ENCODE results near the gene CDHR1. TPM values are rescaled to one million over a fixed set of nuclear protein-coding genes. Genes with fewer than 3 reads are reported as not detected.
"Not testable (repeated sequence)": the region's sequence is repeated elsewhere in the genome, so short reads cannot be mapped to it uniquely, and the experiment has no call there.

CDHR1 gene
- total RNA-seq, 8 experiments from 2014 or later: 1.7 to 4.6 (median 3.0) TPM

DNA sequence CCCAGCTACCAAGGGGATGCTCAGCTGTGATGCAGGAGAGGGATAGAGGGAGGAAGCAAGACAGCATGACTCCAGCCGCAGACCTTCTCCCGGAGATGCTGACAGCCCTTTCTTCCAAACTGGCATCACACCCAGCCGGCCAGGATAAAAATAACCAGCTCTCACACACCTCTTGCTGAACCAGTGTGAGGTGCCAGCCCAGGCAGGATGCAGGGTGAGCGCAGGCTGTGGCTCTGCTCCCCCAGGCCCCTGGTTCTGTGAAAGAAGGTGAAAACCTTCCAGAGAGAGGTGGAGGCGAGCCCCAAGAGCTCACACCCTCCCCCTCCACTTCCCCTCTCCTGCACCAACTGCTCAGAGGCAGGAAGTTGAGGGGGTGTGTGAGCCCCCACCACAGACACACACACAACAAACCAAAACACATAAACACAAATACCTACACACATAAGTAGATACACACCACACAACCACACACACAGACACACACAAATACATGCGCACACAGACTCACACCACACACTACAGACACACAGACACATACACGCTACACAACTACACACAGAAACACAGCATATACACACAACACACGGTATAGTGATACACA lies 16.7 kb upstream of the CDHR1 start:
- WGBS, 10 experiments: 74 to 100% (median 95%) methylated on average over 1 to 5 of the region's 8 CpGs; no CpG with 5 or more reads in 4 of the 10 experiments
- ATAC-seq (replicated peaks in 6 of 8): no peak
- Histone ChIP-seq H3K4me3 (no peak overlapping the region), H3K27ac (no peak overlapping the region), H3K4me1 (replicated peaks in 1 of 2) (peaks cover 9 to 11% of the 10 kb centered on the region in 2 donors)
- in situ Hi-C loops (cut with MboI; ENCODE audit: low pct_unique_long_range_greater_than_20kb in 2 of 9, low sequenced_read_pairs in 9 of 9, unreplicated experiment in 9 of 9): no loop called here

GRCh38 chr10:84178160-84178609 lies 16.2 kb upstream of the CDHR1 start:
- ATAC-seq (replicated peaks in 6 of 8): no peak
- WGBS, 10 experiments: 63 to 100% (median 90%) methylated on average over 2 to 3 of the region's 3 CpGs; no CpG with 5 or more reads in 7 of the 10 experiments
- peaks cover 9 to 11% of the 10 kb centered on the region in 2 donors for H3K4me1 ChIP-seq (replicated peaks in 1 of 2)
- H3K4me3 ChIP-seq: no peak overlapping the region
- in situ Hi-C loops (cut with MboI; ENCODE audit: low pct_unique_long_range_greater_than_20kb in 2 of 9, low sequenced_read_pairs in 9 of 9, unreplicated experiment in 9 of 9): no loop called here
- H3K27ac ChIP-seq: no peak overlapping the region

DNA sequence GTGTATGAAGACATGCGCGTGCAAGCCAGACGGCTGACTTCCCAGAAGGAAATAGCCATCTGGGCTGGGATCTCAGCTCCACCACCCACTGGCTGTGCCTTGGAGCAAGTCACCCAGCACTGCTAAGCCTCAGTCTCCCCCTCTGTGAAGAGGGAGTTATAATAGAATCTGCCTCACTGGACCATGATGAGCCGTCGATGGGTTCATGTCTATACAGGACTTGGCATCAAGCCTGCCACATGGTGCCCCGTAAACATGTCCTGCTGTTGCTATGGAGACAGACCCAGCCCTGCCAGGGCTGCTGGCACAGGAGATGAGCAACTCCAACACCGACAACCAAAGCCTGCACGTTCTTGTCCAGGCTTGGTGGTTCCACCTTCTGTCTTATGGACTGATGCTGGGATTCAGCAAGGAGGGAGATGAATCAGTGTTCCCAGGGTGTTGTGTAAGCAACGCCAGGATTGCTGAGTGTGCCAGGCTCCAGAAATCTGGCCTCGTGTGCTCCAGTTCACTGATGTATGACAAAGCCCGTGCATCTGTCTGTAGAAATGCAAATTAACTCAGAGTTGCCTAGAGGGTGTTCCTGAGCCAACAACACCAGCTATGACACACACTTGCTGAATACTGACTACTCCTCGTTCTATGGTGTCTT lies 15.2 kb upstream of the CDHR1 start:
- in situ Hi-C loops (cut with MboI; ENCODE audit: low pct_unique_long_range_greater_than_20kb in 2 of 9, low sequenced_read_pairs in 9 of 9, unreplicated experiment in 9 of 9): no loop called here
- peak; percentile 97 to 99 (median 98) for ATAC-seq (replicated peaks in 6 of 8)
- Histone ChIP-seq H3K27ac (peak overlapping the region; percentile 8 to 60), H3K4me3 (no peak overlapping the region), H3K4me1 (replicated peaks in 1 of 2) (peaks cover 9 to 11% of the 10 kb centered on the region in 2 donors)
- 0 to 40% (median 10%) methylated on average over 1 to 7 of the region's 12 CpGs; no CpG with 5 or more reads in 4 of the 10 experiments for WGBS, 10 experiments

GRCh38 chr10:84180386-84180785 lies 14.0 kb upstream of the CDHR1 start:
- H3K27ac ChIP-seq; in situ Hi-C loops (cut with MboI; ENCODE audit: low pct_unique_long_range_greater_than_20kb in 2 of 9, low sequenced_read_pairs in 9 of 9, unreplicated experiment in 9 of 9); ATAC-seq (replicated peaks in 6 of 8); H3K4me3 ChIP-seq: not testable (repeated sequence)
- peaks cover 9 to 11% of the 10 kb centered on the region in 2 donors for H3K4me1 ChIP-seq (replicated peaks in 1 of 2)
- no CpG with 5 or more reads among the region's 22 CpGs for WGBS, 10 experiments

GRCh38 chr10:84181631-84182030 lies 12.7 kb upstream of the CDHR1 start:
- 80 to 92% (median 88%) methylated on average over 2 to 3 of the region's 5 CpGs; no CpG with 5 or more reads in 6 of the 10 experiments for WGBS, 10 experiments
- in situ Hi-C loops (cut with MboI; ENCODE audit: low pct_unique_long_range_greater_than_20kb in 2 of 9, low sequenced_read_pairs in 9 of 9, unreplicated experiment in 9 of 9): no loop called here
- Histone ChIP-seq H3K4me3 (no peak overlapping the region), H3K27ac (no peak overlapping the region), H3K4me1 (replicated peaks in 1 of 2) (peaks cover 9 to 11% of the 10 kb centered on the region in 2 donors)
- ATAC-seq (replicated peaks in 6 of 8): no peak

- H3K4me3 ChIP-seq: no peak overlapping the region
- no peak for ATAC-seq (replicated peaks in 6 of 8)
- H3K27ac ChIP-seq: no peak overlapping the region
- in situ Hi-C loops (cut with MboI; ENCODE audit: low pct_unique_long_range_greater_than_20kb in 2 of 9, low sequenced_read_pairs in 9 of 9, unreplicated experiment in 9 of 9): no loop called here
- WGBS, 10 experiments: 0 to 81% (median 65%) methylated on average over 1 to 4 of the region's 4 CpGs; no CpG with 5 or more reads in 4 of the 10 experiments
- peaks cover 3 to 5% of the 10 kb centered on the region in 2 donors for H3K4me1 ChIP-seq (replicated peaks in 1 of 2)
Observed at GRCh38 chr10:84184517-84184916, 9.8 kb upstream of the CDHR1 start.

DNA sequence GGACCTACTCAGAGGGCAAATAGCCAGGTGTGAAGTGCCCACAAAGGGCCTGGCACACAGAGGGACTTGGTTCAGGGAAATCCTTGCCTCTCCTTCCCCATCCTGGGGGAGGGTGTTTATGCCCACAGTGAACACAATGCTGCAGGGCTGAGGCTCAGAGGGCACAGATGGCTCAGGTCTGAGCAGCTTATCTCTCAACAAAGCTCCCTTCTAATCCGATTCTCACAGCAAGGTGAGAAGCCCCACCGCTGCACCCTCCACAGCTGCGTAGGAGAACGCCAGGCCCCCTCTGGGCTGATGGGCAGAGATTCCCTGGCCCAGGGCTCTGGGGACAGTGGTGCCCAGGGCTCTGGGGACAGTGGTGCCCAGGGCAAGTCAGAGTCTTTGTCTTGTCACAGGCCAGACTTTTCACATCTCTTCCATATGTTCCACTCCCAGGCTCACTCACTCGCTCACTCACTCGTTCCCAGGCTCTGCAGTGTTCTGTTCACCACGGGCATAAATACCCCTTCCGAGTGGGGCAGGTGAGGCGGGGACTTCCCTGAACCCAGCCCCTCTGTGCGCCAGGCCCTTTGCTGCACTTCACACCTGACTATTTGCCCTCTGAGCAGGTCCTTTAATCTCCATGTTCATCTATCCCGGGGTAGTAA lies 8.7 kb upstream of the CDHR1 start:
- WGBS, 10 experiments: 50 to 100% (median 62%) methylated on average over 1 to 11 of the region's 11 CpGs; no CpG with 5 or more reads in 4 of the 10 experiments

DNA sequence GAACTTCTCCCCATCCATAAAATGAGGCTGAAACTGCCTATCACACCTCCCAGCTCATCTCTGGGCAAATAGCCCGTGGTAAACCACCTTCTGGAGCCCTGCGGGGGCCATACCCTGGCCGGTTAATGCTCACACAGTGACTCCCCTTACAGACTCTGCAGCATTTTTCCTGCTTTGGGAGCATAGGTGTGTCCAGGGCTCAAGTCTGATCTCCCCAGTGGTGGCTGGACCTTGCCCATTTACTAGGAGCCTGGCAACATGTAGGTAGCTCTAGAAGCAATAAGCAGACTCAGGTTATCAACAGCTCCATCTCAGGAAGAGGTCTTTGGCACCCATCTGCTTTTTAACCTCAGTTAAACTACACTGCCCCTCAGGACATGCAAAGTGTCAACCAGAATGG lies 5.5 kb upstream of the CDHR1 start:
- Histone ChIP-seq H3K4me3 (no peak overlapping the region), H3K27ac (no peak overlapping the region), H3K4me1 (replicated peaks in 1 of 2) (peaks cover 0 to 1% of the 10 kb centered on the region in 2 donors)
- ATAC-seq (replicated peaks in 6 of 8): no peak
- WGBS, 10 experiments: 20 to 100% (median 65%) methylated on average over 1 to 3 of the region's 3 CpGs; no CpG with 5 or more reads in 7 of the 10 experiments
- in situ Hi-C loops (cut with MboI; ENCODE audit: low pct_unique_long_range_greater_than_20kb in 2 of 9, low sequenced_read_pairs in 9 of 9, unreplicated experiment in 9 of 9): no loop called here

More for the DNA sequence above, 8.7 kb upstream of the CDHR1 start:
- Histone ChIP-seq H3K27ac (no peak overlapping the region), H3K4me1 (replicated peaks in 1 of 2) (no peaks in the 10 kb centered on the region), H3K4me3 (no peak overlapping the region)
- no peak for ATAC-seq (replicated peaks in 6 of 8)
- in situ Hi-C loops (cut with MboI; ENCODE audit: low pct_unique_long_range_greater_than_20kb in 2 of 9, low sequenced_read_pairs in 9 of 9, unreplicated experiment in 9 of 9): no loop called here

GRCh38 chr10:84190621-84191020 lies 3.7 kb upstream of the CDHR1 start:
- no peak for ATAC-seq (replicated peaks in 6 of 8)
- Histone ChIP-seq H3K4me1 (replicated peaks in 1 of 2) (peaks cover 0 to 4% of the 10 kb centered on the region in 2 donors), H3K4me3 (no peak overlapping the region), H3K27ac (no peak overlapping the region)
- WGBS, 10 experiments: 0 to 94% (median 35%) methylated on average over 1 to 3 of the region's 3 CpGs; no CpG with 5 or more reads in 6 of the 10 experiments
- in situ Hi-C loops (cut with MboI; ENCODE audit: low pct_unique_long_range_greater_than_20kb in 2 of 9, low sequenced_read_pairs in 9 of 9, unreplicated experiment in 9 of 9): loop anchor here in 1 of 9 experiments (10.0 kb wide), 1 partner anchor 46 kb away; no protein-coding TSS in a partner anchor

- Histone ChIP-seq H3K4me3 (no peak overlapping the region), H3K27ac (no peak overlapping the region), H3K4me1 (replicated peaks in 1 of 2) (peaks cover 0 to 4% of the 10 kb centered on the region in 2 donors)
- 52 to 85% (median 67%) methylated on average over 1 to 5 of the region's 5 CpGs; no CpG with 5 or more reads in 4 of the 10 experiments for WGBS, 10 experiments
- in situ Hi-C loops (cut with MboI; ENCODE audit: low pct_unique_long_range_greater_than_20kb in 2 of 9, low sequenced_read_pairs in 9 of 9, unreplicated experiment in 9 of 9): loop anchor here in 1 of 9 experiments (10.0 kb wide), 1 partner anchor 46 kb away; no protein-coding TSS in a partner anchor
- ATAC-seq (replicated peaks in 6 of 8): no peak
Observed at GRCh38 chr10:84191106-84191505, 3.2 kb upstream of the CDHR1 start.

- Histone ChIP-seq H3K27ac (no peak overlapping the region), H3K4me3 (no peak overlapping the region), H3K4me1 (replicated peaks in 1 of 2) (peaks cover 3 to 4% of the 10 kb centered on the region in 2 donors)
- 75 to 100% methylated on average over 1 of the region's 2 CpGs; no CpG with 5 or more reads in 8 of the 10 experiments for WGBS, 10 experiments
- in situ Hi-C loops (cut with MboI; ENCODE audit: low pct_unique_long_range_greater_than_20kb in 2 of 9, low sequenced_read_pairs in 9 of 9, unreplicated experiment in 9 of 9): loop anchor here in 1 of 9 experiments (10.0 kb wide), 1 partner anchor 49 kb away; no protein-coding TSS in a partner anchor
- ATAC-seq (replicated peaks in 6 of 8): no peak
Observed at GRCh38 chr10:84193327-84193726, 1.0 kb upstream of the CDHR1 start.

DNA sequence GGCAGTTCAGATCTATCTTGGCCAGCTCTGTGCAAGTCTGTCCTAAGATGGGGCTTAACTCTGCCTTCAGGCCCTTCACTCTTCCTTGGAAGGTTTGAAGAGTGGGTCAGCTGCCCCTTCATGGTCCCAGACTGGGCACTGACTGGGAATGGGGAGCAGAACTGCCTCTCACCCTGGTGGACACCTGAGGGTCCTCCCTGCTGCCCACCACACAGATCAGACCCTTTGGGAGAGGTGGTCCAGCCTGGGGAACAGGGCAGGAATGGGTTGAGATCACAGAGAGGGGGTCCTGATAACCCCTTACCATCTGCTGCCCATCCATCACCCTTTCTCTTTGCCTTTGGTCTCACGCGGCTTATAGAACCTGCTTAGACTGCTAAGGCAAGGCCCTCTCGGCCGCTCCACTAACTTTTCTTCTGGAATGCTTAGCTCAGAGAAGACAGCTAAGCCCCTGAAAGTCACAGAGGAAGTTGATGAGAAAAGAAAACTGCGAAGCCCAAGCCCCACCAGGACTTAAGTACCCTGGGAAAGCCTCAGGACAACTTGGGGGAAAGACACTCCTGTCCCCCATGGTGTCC lies 402 bp upstream of the CDHR1 start:
- H3K4me3 ChIP-seq: peak overlapping the region; percentile 37 to 48 (median 43)
- in situ Hi-C loops (cut with MboI; ENCODE audit: low pct_unique_long_range_greater_than_20kb in 2 of 9, low sequenced_read_pairs in 9 of 9, unreplicated experiment in 9 of 9): loop anchor here in 1 of 9 experiments (10.0 kb wide), 1 partner anchor 49 kb away; no protein-coding TSS in a partner anchor
- ATAC-seq (replicated peaks in 6 of 8): no peak
- peaks cover 4% of the 10 kb centered on the region in 2 donors for H3K4me1 ChIP-seq (replicated peaks in 1 of 2)
- 10 to 40% (median 20%) methylated on average over 2 of the region's 5 CpGs; no CpG with 5 or more reads in 7 of the 10 experiments for WGBS, 10 experiments
- no peak overlapping the region for H3K27ac ChIP-seq
